ENCODE measurements around the gene PDE7B. TPM values are rescaled to one million over a fixed set of nuclear protein-coding genes. Genes with fewer than 3 reads are reported as not detected.

Gene PDE7B
- total and polyA plus RNA-seq, 4 donors: 0.75 to 5.2 (median 1.3) TPM

DNA sequence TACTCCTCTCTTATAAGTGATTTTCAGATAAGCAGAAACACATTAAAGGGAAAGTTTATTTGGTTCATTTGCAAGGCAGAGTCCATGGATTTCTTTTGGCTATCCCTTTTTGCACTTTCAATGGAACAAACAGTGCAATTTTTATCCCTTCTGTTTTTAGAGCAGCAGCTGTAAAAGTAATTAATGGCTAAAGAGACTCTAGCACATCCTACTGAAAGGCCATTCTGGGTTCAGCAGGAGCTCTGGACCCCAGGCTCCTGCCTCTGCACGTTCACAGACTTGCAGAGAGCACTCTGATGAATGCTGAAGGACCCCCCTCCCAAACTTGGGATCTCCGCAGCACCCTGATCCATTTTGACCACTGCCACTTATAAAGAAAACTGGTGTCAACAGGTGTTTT is 40.3 kb upstream of the PDE7B start:
- Histone ChIP-seq H3K27me3 (ENCODE audit: control insufficient read depth in 4 of 4, insufficient read depth in 4 of 4, low read length in 3 of 4) (no peaks in the 10 kb centered on the region), H3K9me3 (ENCODE audit: control insufficient read depth in 4 of 4, low read length in 3 of 4) (peaks cover 0 to 2% (median 0%) of the 10 kb centered on the region in 4 donors), H3K36me3 (ENCODE audit: control insufficient read depth in 4 of 4, insufficient read depth in 3 of 4, low read depth in 1 of 4, low read length in 3 of 4) (no peaks in the 10 kb centered on the region), H3K4me3 (ENCODE audit: low read depth in 1 of 3, low read length in 3 of 3) (no peak overlapping the region), H3K9ac (ENCODE audit: low read depth in 1 of 2, low read length in 2 of 2) (no peak overlapping the region), H3K27ac (ENCODE audit: low read depth in 1 of 2, low read length in 2 of 2) (no peak overlapping the region), H3K4me1 (ENCODE audit: control insufficient read depth in 4 of 4, insufficient read depth in 4 of 4, low read length in 3 of 4) (peaks cover 0 to 8% (median 5%) of the 10 kb centered on the region in 4 donors)
- WGBS: 87% methylated on average over 2 of the region's 2 CpGs
- DNase-seq (ENCODE audit: low spot score): no peak
- TF ChIP-seq HNF4G (IDR thresholded peaks at IDR 0.05) (no peak), EGR1 (IDR thresholded peaks at IDR 0.05; ENCODE audit: low read depth in 2 of 2) (no peak)

DNA sequence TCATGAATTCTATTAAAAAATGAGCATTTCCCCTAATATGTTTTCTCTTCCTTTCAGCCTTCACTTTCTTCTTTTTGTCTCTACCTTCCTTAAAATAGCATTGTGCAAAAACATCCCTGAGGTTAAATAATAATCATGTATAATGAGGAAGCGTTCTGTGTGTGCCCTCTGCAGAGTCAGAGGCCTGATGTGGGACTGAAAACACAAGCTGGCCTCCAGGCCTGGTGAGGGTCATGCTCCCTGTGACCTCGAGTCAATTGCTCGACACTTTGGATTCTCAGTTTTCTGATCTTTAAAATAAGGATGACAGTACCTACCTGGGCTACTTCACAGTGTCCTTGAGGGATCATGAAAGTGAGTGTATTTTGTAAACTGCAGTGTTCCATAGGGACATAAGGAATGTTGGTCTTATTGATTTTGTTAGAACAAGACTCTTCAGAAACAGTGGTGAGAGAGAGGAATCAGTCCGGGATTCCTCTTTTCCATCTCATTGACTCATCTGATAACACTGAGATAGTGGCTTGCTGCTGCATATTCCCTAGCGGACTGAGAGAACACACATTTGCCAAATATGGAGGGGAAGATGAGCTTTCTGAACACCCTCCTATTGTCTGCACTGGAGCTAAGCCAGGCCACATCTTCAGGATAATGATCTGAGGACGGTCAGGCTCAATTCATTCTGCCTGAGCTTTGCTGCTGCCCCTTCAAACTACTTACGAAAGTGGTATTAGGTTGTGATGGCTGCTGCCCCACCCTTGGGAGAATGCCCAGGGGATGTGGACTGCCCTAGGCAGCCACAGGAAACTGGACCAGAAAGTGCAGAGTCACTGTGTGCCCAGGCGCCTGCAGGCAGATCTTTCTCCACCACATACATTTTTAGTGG is 39.6 kb upstream of the PDE7B start:
- Histone ChIP-seq H3K9me3 (ENCODE audit: control insufficient read depth in 4 of 4, low read length in 3 of 4) (peaks cover 0 to 2% (median 0%) of the 10 kb centered on the region in 4 donors), H3K4me1 (ENCODE audit: control insufficient read depth in 4 of 4, insufficient read depth in 4 of 4, low read length in 3 of 4) (peaks cover under 1 to 8% (median 6%) of the 10 kb centered on the region in 4 donors), H3K4me3 (ENCODE audit: low read depth in 1 of 3, low read length in 3 of 3) (no peak overlapping the region), H3K27me3 (ENCODE audit: control insufficient read depth in 4 of 4, insufficient read depth in 4 of 4, low read length in 3 of 4) (no peaks in the 10 kb centered on the region), H3K9ac (ENCODE audit: low read depth in 1 of 2, low read length in 2 of 2) (no peak overlapping the region), H3K27ac (ENCODE audit: low read depth in 1 of 2, low read length in 2 of 2) (no peak overlapping the region), H3K36me3 (ENCODE audit: control insufficient read depth in 4 of 4, insufficient read depth in 3 of 4, low read depth in 1 of 4, low read length in 3 of 4) (no peaks in the 10 kb centered on the region)
- 80% methylated on average over 8 of the region's 8 CpGs for WGBS
- TF ChIP-seq, protein P1, sequence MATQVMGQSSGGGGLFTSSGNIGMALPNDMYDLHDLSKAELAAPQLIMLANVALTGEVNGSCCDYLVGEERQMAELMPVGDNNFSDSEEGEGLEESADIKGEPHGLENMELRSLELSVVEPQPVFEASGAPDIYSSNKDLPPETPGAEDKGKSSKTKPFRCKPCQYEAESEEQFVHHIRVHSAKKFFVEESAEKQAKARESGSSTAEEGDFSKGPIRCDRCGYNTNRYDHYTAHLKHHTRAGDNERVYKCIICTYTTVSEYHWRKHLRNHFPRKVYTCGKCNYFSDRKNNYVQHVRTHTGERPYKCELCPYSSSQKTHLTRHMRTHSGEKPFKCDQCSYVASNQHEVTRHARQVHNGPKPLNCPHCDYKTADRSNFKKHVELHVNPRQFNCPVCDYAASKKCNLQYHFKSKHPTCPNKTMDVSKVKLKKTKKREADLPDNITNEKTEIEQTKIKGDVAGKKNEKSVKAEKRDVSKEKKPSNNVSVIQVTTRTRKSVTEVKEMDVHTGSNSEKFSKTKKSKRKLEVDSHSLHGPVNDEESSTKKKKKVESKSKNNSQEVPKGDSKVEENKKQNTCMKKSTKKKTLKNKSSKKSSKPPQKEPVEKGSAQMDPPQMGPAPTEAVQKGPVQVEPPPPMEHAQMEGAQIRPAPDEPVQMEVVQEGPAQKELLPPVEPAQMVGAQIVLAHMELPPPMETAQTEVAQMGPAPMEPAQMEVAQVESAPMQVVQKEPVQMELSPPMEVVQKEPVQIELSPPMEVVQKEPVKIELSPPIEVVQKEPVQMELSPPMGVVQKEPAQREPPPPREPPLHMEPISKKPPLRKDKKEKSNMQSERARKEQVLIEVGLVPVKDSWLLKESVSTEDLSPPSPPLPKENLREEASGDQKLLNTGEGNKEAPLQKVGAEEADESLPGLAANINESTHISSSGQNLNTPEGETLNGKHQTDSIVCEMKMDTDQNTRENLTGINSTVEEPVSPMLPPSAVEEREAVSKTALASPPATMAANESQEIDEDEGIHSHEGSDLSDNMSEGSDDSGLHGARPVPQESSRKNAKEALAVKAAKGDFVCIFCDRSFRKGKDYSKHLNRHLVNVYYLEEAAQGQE (IDR thresholded peaks at IDR 0.05): no peak
- TF ChIP-seq RXRA (IDR thresholded peaks at IDR 0.05): no peak
- no peak for TF ChIP-seq EGR1 (IDR thresholded peaks at IDR 0.05; ENCODE audit: low read depth in 2 of 2)
- TF ChIP-seq NR2F2 (IDR thresholded peaks at IDR 0.05): no peak
- TF ChIP-seq JUND (IDR thresholded peaks at IDR 0.05): no peak
- no peak for TF ChIP-seq FOXA2 (IDR thresholded peaks at IDR 0.05)
- no peak for TF ChIP-seq TAF1 (conservative IDR thresholded peaks at IDR 0.05)
- TF ChIP-seq GABPA (IDR thresholded peaks at IDR 0.05 in 1 of 2, conservative IDR thresholded peaks at IDR 0.05 in 1 of 2): no peak
- TF ChIP-seq HNF4A (conservative IDR thresholded peaks at IDR 0.05): no peak
- TF ChIP-seq FOXA1 (IDR thresholded peaks at IDR 0.05): no peak
- TF ChIP-seq, protein P2, sequence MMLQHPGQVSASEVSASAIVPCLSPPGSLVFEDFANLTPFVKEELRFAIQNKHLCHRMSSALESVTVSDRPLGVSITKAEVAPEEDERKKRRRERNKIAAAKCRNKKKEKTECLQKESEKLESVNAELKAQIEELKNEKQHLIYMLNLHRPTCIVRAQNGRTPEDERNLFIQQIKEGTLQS (IDR thresholded peaks at IDR 0.05): no peak
- no peak for TF ChIP-seq RAD21 (IDR thresholded peaks at IDR 0.05)
- TF ChIP-seq HNF4G (IDR thresholded peaks at IDR 0.05): no peak
- TF ChIP-seq, protein P3, sequence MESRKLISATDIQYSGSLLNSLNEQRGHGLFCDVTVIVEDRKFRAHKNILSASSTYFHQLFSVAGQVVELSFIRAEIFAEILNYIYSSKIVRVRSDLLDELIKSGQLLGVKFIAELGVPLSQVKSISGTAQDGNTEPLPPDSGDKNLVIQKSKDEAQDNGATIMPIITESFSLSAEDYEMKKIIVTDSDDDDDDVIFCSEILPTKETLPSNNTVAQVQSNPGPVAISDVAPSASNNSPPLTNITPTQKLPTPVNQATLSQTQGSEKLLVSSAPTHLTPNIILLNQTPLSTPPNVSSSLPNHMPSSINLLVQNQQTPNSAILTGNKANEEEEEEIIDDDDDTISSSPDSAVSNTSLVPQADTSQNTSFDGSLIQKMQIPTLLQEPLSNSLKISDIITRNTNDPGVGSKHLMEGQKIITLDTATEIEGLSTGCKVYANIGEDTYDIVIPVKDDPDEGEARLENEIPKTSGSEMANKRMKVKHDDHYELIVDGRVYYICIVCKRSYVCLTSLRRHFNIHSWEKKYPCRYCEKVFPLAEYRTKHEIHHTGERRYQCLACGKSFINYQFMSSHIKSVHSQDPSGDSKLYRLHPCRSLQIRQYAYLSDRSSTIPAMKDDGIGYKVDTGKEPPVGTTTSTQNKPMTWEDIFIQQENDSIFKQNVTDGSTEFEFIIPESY (IDR thresholded peaks at IDR 0.05): no peak
- TF ChIP-seq SP1 (IDR thresholded peaks at IDR 0.05): no peak
- TF ChIP-seq, protein P4, sequence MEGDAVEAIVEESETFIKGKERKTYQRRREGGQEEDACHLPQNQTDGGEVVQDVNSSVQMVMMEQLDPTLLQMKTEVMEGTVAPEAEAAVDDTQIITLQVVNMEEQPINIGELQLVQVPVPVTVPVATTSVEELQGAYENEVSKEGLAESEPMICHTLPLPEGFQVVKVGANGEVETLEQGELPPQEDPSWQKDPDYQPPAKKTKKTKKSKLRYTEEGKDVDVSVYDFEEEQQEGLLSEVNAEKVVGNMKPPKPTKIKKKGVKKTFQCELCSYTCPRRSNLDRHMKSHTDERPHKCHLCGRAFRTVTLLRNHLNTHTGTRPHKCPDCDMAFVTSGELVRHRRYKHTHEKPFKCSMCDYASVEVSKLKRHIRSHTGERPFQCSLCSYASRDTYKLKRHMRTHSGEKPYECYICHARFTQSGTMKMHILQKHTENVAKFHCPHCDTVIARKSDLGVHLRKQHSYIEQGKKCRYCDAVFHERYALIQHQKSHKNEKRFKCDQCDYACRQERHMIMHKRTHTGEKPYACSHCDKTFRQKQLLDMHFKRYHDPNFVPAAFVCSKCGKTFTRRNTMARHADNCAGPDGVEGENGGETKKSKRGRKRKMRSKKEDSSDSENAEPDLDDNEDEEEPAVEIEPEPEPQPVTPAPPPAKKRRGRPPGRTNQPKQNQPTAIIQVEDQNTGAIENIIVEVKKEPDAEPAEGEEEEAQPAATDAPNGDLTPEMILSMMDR (IDR thresholded peaks at IDR 0.05; ENCODE audit: low read depth, low read length, missing input control): no peak
- no peak for TF ChIP-seq YY1 (IDR thresholded peaks at IDR 0.05)
- TF ChIP-seq, protein P5, sequence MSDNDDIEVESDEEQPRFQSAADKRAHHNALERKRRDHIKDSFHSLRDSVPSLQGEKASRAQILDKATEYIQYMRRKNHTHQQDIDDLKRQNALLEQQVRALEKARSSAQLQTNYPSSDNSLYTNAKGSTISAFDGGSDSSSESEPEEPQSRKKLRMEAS (IDR thresholded peaks at IDR 0.05): no peak
- DNase-seq (ENCODE audit: low spot score): no peak
